B cell (primary cell): ENCODE results near the gene M1AP. TPM values are rescaled to one million over a fixed set of nuclear protein-coding genes. Genes with fewer than 3 reads are reported as not detected.

Experiments used
- ATAC-seq: fragments of 200-7000 bp; cut with Tn5 transposase; one replicate; pipeline ENCODE4 v1.10.0; 2021; ENCODE audit warnings: low read depth, mild to moderate bottlenecking, moderate number of reproducible peaks, moderate library complexity
- CTCF ChIA-PET: fragments of 350-600 bp; sonication (Branson Sonifier 250); formaldehyde crosslinking; loops from one replicate; lab custom pipeline; 2021; ENCODE audit warnings: antibody characterized with exemption, inconsistent platforms; lab: Charles Lee
- POLR2A ChIA-PET: fragments of 350-600 bp; sonication (Branson Sonifier 250); formaldehyde crosslinking; loops from one replicate; lab custom pipeline; 2021; ENCODE audit warnings: antibody characterized with exemption; lab: Charles Lee
- DNase-seq: peaks from one replicate; pipeline ENCODE4 v3.0.0; 2013
- H2AFZ ChIP-seq: 2 replicates; pipeline ENCODE4 v1.6.1; 2012; ENCODE audit warnings: mild to moderate bottlenecking, low read depth, low read length; ENCODE audit not compliant: insufficient read depth, poor library complexity, severe bottlenecking
- H3K27ac ChIP-seq, 2 donors: 1 replicate in 1 of 2; 2 replicates in 1 of 2; pipeline ENCODE4 v1.5.1; 2012 to 2013; ENCODE audit warnings: low read length in 2 of 2, mild to moderate bottlenecking in 2 of 2, moderate library complexity in 1 of 2
- H3K27me3 ChIP-seq, 4 experiments: fragments of 200-600 bp in 1 of 4; sonication (generic) in 1 of 4; replicated peaks in 1 of 4; 1 replicate in 2 of 4; 2 replicates in 2 of 4; pipeline versions ENCODE4 v1.6.1 to v1.7.0; 2013 to 2016; ENCODE audit warnings: low read length in 3 of 4, mild to moderate bottlenecking in 2 of 4, mixed read lengths in 1 of 4, moderate library complexity in 1 of 4; ENCODE audit not compliant: insufficient read depth in 4 of 4, control insufficient read depth in 3 of 4; ENCODE audit errors: control extremely low read depth in 1 of 4
- H3K36me3 ChIP-seq, 2 experiments: replicated peaks in 1 of 2; 1 replicate in 1 of 2; 2 replicates in 1 of 2; pipeline versions ENCODE4 v1.6.1 to v1.7.1; 2013; ENCODE audit warnings: low read length in 1 of 2; ENCODE audit not compliant: insufficient read depth in 2 of 2, control insufficient read depth in 1 of 2; ENCODE audit errors: control extremely low read depth in 1 of 2, extremely low read depth in 1 of 2
- H3K4me1 ChIP-seq, 2 donors: fragments of 200-600 bp in 1 of 2; sonication (generic) in 1 of 2; 1 replicate in 1 of 2; 2 replicates in 1 of 2; pipeline versions ENCODE4 v1.5.1 to v1.6.1; 2013 to 2017; ENCODE audit warnings: low read length in 2 of 2; ENCODE audit not compliant: control insufficient read depth in 2 of 2, insufficient read depth in 2 of 2
- H3K4me2 ChIP-seq: replicated peaks from 2 replicates; pipeline ENCODE3; 2012; ENCODE audit warnings: mild to moderate bottlenecking, low read depth, low read length; ENCODE audit not compliant: poor library complexity, severe bottlenecking
- H3K4me3 ChIP-seq, 5 experiments: fragments of 200-600 bp in 1 of 5; sonication (generic) in 1 of 5; 1 replicate in 3 of 5; 2 replicates in 2 of 5; pipeline versions ENCODE4 v1.5.1 to v1.7.0; 2011 to 2016; ENCODE audit warnings: low read length in 4 of 5, mild to moderate bottlenecking in 4 of 5, low read depth in 2 of 5, control low read depth in 1 of 5, moderate library complexity in 1 of 5; ENCODE audit not compliant: insufficient read depth in 1 of 5; ENCODE audit errors: control extremely low read depth in 1 of 5, extremely low read depth in 1 of 5
- H3K79me2 ChIP-seq: fragments of 200-600 bp; sonication (generic); one replicate; pipeline ENCODE4 v1.6.0; 2016; ENCODE audit warnings: low read length; ENCODE audit not compliant: control insufficient read depth, insufficient read depth
- H3K9ac ChIP-seq: fragments of 200-600 bp; sonication (generic); 2 replicates; pipeline ENCODE4 v1.6.1; 2017; ENCODE audit warnings: mild to moderate bottlenecking, low read length, moderate library complexity
- H3K9me3 ChIP-seq, 3 donors: one replicate each; pipeline versions ENCODE4 v1.6.1 to v1.7.1; 2013; ENCODE audit warnings: low read length in 2 of 3; ENCODE audit not compliant: control insufficient read depth in 2 of 3, insufficient read depth in 1 of 3; ENCODE audit errors: control extremely low read depth in 1 of 3
- H4K20me1 ChIP-seq: 2 replicates; pipeline ENCODE4 v1.6.0; 2012; ENCODE audit warnings: mild to moderate bottlenecking, low read length; ENCODE audit not compliant: insufficient read depth, control insufficient read depth, poor library complexity, severe bottlenecking
- H3K27ac Mint-ChIP-seq: one replicate; pipeline ENCODE4 v1.8.0; 2021; ENCODE audit warnings: mixed read lengths
- H3K27me3 Mint-ChIP-seq: one replicate; pipeline ENCODE4 v1.8.0; 2021; ENCODE audit warnings: mixed read lengths
- H3K4me1 Mint-ChIP-seq: one replicate; pipeline ENCODE4 v1.8.0; 2021; ENCODE audit warnings: mixed read lengths
- H3K4me3 Mint-ChIP-seq: one replicate; pipeline ENCODE4 v1.8.0; 2021; ENCODE audit warnings: mixed read lengths
- H3K9me3 Mint-ChIP-seq: one replicate; pipeline ENCODE4 v1.8.0; 2022; ENCODE audit warnings: mixed read lengths; ENCODE audit not compliant: insufficient read depth
- EZH2 ChIP-seq: IDR thresholded peaks from 2 replicates; pipeline ENCODE4 v1.6.1; 2012; ENCODE audit warnings: borderline replicate concordance, low read depth, mild to moderate bottlenecking, moderate library complexity, low read length; ENCODE audit not compliant: insufficient read depth, poor library complexity, severe bottlenecking
- WGBS: methylation state at CpG from one replicate; pipeline ENCODE4 v1.1.5; 2013; ENCODE audit warnings: missing lambda C conversion rate; ENCODE audit not compliant: insufficient coverage; 5-methylcytosine and 5-hydroxymethylcytosine counted together
- intact Hi-C: fragments of 100-400 bp; cut with micrococcal nuclease; formaldehyde crosslinking; loops from one replicate; pipeline ENCODE4 v1.10.0; 2022
- polyA plus RNA-seq: library from polyadenylated mRNA; depleted of rRNA; stranded (reverse); fragments of >200 nt; gene quantifications from 2 replicates; pipeline ENCODE4 v1.2.3, GENCODE V29; 2012
- total RNA-seq, 2 donors: library from RNA; stranded (reverse); fragments of 120-200 nt in 1 of 2; gene quantifications; 1 replicate in 1 of 2; 2 replicates in 1 of 2; pipeline versions ENCODE4 v1.2.3 to v1.2.4, GENCODE V29; 2013 to 2022
- TF ChIP-seq, protein P1 (sequence below): fragments of 200-600 bp; IDR thresholded peaks from one replicate; pipeline ENCODE4 v1.8.0; 2022; ENCODE audit warnings: antibody characterized with exemption, mild to moderate bottlenecking

Gene M1AP
- total and polyA plus RNA-seq, 2 donors (not counting 1 experiment from before 2014, with no cell fraction given), result 0.15 TPM; not detected in 1

DNA sequence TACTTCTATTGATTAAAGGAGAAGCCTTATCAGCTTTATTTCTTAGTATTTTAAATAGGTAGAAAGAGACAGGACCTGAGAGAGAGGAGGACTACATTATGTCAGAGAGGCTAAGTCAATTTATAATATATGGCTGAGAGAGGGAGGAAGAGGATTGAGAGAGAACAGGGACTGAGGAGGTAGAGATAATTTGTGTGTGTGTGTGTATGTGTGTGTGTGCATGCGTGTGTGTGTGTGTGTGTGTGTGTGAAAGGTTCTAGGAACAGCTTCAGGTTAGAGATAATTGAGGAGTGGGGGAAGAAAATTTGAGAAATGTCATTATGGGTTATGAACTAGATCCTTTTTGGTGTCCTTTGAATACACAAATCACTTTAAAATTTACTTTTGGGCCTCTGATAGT is 78.4 kb downstream of the M1AP start:
- Histone ChIP-seq H3K9me3 (peaks cover 0 to 4% (median 0%) of the 10 kb centered on the region in 3 donors), H3K27me3 (no peaks in the 10 kb centered on the region), H3K27ac (no peak overlapping the region), H3K4me2 (no peak overlapping the region), H3K9ac (no peak overlapping the region), H4K20me1 (no peaks in the 10 kb centered on the region), H3K79me2 (peaks cover 4% of the 10 kb centered on the region), H3K4me1 (peaks cover 43 to 49% of the 10 kb centered on the region in 2 donors), H2AFZ (no peak overlapping the region), H3K36me3 (no peaks in the 10 kb centered on the region), H3K4me3 (no peak overlapping the region)
- Mint-ChIP-seq H3K27me3 (no peaks in the 10 kb centered on the region), H3K4me1 (peaks cover 23% of the 10 kb centered on the region), H3K4me3 (no peak overlapping the region), H3K27ac (no peak overlapping the region), H3K9me3 (no peaks in the 10 kb centered on the region)
- TF ChIP-seq, protein P1, sequence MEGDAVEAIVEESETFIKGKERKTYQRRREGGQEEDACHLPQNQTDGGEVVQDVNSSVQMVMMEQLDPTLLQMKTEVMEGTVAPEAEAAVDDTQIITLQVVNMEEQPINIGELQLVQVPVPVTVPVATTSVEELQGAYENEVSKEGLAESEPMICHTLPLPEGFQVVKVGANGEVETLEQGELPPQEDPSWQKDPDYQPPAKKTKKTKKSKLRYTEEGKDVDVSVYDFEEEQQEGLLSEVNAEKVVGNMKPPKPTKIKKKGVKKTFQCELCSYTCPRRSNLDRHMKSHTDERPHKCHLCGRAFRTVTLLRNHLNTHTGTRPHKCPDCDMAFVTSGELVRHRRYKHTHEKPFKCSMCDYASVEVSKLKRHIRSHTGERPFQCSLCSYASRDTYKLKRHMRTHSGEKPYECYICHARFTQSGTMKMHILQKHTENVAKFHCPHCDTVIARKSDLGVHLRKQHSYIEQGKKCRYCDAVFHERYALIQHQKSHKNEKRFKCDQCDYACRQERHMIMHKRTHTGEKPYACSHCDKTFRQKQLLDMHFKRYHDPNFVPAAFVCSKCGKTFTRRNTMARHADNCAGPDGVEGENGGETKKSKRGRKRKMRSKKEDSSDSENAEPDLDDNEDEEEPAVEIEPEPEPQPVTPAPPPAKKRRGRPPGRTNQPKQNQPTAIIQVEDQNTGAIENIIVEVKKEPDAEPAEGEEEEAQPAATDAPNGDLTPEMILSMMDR, result no peak
- no peak for TF ChIP-seq EZH2
- WGBS, result 88% methylated on average over 1 of the region's 1 CpG
- CTCF ChIA-PET, result no interaction called here
- intact Hi-C loops, result no loop called here
- DNase-seq (no peak), ATAC-seq (no peak)
- POLR2A ChIA-PET, result no interaction called here

DNA sequence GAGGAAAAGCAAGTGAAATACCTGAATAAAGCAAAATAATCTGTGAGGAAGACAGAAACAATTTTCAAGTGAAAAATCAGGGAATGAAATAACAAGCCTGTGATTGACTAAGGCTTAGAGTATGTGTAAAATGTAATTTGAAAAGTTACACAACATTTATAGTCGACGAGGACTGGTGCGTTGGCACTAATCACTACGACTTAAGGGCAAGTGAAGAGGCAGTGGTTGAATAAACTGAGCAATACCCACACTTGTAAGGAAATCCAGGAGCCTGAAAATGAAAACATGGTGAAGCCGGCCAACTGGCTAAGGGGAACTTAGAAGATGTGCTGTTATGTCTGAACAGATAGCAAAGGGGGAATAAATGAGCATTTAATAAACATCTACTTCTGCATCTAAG is 80.2 kb downstream of the M1AP start:
- H3K4me3 Mint-ChIP-seq, result no peak overlapping the region
- no peak overlapping the region for H3K4me3 ChIP-seq
- WGBS, result no CpG with 5 or more reads among the region's 5 CpGs
- no peak overlapping the region for H3K27ac Mint-ChIP-seq
- H2AFZ ChIP-seq, result no peak overlapping the region
- H3K27me3 ChIP-seq, result no peaks in the 10 kb centered on the region
- H3K4me1 ChIP-seq, result peaks cover 29 to 33% of the 10 kb centered on the region in 2 donors
- no peak for TF ChIP-seq EZH2
- TF ChIP-seq, protein P1, result no peak
- H3K79me2 ChIP-seq, result peaks cover 4% of the 10 kb centered on the region
- intact Hi-C loops, result no loop called here
- H3K36me3 ChIP-seq, result no peaks in the 10 kb centered on the region
- no peaks in the 10 kb centered on the region for H3K27me3 Mint-ChIP-seq
- H3K9me3 Mint-ChIP-seq, result no peaks in the 10 kb centered on the region
- H3K4me1 Mint-ChIP-seq, result peaks cover 10% of the 10 kb centered on the region
- DNase-seq, result no peak
- H3K9me3 ChIP-seq, result peaks cover 0 to 4% (median 0%) of the 10 kb centered on the region in 3 donors
- CTCF ChIA-PET, result interaction anchor here (0.6 to 1.7 kb wide), 3 partner anchors 18 to 1067 kb away, joined by 3 to 4 read pairs (median 3); no protein-coding TSS in a partner anchor
- no peak overlapping the region for H3K4me2 ChIP-seq
- no peak overlapping the region for H3K27ac ChIP-seq
- no peaks in the 10 kb centered on the region for H4K20me1 ChIP-seq
- H3K9ac ChIP-seq, result no peak overlapping the region
- POLR2A ChIA-PET, result interaction anchor here (0.9 kb wide), 1 partner anchor 53 kb away, joined by 3 read pairs; no protein-coding TSS in a partner anchor
- no peak for ATAC-seq
